HG03066 (cell line): ENCODE data around the gene ZNF219.

Experiments used
- ATAC-seq: cut with Tn5 transposase; IDR thresholded peaks from one replicate; pipeline ENCODE4 v1.9.1; 2021; ENCODE audit warnings: low read depth; ENCODE audit not compliant: unreplicated experiment

ZNF219 gene

DNA sequence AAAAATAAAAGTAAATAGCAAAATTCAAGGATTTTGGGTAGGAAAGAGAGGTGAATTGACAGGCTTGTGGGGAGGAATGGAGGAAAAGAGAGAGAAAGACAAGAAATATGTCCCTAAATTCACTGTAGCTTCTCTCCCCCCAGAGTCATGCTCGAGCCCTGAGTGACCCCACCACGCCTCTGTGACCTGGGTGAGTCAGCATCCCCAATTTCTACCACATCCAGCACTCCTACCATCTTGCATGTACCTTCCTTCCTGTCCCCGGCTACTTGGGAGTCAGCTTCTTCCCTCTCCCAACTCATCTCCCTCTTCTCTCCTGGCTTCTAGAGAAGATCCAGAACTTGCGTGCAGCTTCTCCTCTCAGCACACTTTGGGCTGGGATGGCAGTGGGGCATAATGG is 9.8 kb downstream of the ZNF219 start:
- ATAC-seq, result no peak

DNA sequence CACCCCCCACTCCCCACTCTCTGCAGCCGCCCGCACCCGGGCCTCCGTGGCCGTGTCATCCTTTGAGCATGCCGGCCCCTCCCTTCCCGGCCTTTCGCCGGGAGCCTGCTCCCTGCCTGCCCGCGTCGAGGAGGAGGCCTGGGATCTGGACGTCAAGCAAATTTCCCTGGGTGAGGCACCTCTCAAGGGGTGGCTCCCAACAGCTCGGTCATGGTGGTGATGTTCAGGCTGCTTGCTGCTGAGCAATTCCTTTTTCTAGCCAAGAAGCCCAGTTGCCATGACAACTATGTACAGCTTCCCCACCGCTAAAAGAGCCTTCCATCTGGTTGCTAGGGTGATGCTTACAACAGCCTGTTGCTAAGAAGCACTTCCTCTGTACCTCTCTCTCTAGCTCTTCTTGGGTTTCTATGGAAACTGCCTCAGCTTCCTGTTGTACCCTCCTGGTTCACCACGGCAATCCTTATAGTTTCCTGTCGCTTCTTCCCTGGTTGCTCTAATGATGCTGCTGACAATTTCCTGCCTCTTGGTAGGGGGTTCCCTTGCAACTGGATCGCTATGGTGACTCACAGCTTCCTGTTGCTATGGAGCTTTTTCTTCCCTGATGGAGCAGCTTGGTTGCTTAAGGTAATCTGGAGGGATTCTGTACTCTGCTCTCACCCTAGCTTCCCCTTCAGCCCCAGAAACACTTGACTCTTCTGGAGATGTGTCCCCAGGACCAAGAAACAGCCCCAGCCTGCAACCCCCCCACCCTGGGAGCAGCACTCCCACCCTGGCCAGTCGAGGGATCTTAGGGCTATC is 11.0 kb downstream of the ZNF219 start:
- no peak for ATAC-seq

DNA sequence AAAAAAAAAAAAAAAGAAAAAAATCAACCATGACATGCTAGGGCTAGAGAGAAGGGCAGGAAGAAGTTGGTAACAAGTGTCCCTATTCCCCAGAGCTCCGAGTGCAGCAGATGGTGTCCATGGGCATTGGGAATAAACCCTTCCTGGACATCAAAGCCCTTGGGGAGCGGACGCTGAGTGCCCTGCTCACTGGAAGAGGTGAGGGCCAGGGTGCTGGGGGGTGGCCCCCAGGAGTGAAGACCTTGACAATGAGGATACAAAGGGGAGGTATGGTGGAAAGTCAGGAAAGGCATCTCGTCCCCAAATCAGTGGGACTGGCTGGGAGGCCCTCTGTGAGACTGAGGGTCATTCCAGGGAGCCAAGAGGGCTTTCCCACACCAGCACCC is 11.6 kb downstream of the ZNF219 start:
- ATAC-seq, result no peak

DNA sequence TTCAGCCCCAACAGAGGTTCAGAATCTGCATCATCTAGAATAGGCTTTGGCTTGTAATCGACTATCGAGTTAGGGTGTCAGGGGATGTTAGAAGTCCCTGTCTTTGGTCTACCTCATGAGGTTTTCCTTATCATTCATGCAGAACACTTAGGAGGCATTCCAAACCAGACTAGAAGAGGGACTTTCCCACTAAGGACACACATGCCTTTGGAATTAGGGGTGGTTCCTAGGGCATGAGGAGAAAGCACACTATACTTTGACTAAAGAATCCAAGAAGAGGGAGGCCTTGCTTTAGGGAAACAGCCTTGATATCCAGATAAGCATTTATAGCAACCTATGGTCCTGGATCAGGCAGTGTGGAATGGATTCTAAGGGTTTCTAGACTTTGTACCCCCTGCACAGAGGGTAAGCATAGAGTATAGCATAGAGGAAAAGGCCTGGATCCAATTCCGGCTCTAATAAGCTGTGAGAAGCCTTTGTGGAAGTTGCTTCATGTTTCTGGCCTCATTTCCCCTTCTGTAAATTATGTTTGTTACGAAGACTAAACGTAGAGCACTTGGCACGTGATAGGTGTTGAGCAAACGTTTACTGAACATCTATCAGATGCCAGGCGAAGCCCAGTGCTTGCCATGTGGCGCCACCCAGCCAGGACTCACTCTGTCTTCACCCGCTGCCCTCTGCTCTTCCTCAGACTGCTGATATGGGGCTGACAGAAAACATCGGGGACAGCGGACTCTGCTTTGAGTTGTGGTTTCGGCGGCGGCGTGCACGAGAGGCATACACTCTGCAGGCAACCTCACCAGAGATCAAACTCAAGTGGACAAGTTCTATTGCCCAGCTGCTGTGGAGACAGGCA is 13.2 kb downstream of the ZNF219 start:
- no peak for ATAC-seq

DNA sequence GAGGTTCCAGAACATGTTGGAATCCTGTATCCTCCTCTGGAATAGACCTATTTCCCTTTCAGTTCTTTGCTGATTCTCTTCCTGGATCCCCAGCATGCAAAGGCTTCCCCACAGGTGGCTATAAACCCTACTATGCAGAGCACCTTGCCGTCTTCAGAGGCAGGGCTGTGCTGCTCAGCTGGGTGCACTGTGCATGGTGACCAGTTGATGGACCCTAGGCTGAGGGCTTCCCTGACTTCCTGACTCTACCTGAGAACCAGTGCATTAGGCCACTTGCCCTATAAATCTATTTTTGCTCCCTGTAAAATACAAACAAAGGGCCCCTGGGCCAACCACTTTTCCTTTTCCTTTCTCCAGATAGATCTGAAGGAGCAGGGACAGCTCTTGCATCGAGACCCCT is 14.1 kb downstream of the ZNF219 start:
- no peak for ATAC-seq

DNA sequence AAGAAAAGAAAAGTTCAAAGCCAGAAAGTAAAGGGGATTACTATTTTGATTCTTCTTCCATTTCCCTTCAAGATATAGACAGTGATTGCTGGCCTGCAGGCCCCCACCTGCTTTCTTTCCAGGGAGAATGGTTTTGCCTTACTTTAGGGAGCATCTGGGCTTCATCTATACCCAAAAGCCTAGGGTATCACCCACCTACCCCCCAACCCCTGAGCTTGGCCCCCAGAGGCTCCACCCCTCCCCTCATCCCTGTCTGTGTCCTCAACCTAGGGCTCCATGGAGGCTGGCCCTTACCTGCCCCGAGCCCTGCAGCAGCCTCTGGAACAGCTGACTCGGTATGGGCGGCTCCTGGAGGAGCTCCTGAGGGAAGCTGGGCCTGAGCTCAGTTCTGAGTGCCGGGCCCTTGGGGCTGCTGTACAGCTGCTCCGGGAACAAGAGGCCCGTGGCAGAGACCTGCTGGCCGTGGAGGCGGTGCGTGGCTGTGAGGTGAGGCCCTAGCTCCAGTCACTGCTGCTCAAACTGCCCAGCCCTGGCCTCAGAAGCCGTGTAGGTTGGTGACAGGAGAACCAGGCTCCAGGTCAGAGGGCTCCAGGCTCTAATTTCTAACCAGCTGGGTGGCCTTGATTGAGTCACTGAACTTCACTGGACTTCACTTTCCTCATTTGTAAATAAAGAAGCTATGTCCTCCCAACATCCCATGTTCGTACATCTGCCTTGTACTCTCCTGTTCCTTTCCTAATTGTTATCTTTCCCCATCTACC is 14.7 kb downstream of the ZNF219 start:
- no peak for ATAC-seq

DNA sequence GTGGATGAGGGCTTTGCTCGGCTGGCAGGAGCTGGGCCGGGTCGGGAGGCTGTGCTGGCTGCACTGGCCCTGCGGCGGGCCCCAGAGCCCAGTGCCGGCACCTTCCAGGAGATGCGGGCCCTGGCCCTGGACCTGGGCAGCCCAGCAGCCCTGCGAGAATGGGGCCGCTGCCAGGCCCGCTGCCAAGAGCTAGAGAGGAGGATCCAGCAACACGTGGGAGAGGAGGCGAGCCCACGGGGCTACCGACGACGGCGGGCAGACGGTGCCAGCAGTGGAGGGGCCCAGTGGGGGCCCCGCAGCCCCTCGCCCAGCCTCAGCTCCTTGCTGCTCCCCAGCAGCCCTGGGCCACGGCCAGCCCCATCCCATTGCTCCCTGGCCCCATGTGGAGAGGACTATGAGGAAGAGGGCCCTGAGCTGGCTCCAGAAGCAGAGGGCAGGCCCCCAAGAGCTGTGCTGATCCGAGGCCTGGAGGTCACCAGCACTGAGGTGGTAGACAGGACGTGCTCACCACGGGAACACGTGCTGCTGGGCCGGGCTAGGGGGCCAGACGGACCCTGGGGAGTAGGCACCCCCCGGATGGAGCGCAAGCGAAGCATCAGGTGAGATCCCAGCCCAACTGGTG is 16.8 kb downstream of the ZNF219 start:
- no peak for ATAC-seq

DNA sequence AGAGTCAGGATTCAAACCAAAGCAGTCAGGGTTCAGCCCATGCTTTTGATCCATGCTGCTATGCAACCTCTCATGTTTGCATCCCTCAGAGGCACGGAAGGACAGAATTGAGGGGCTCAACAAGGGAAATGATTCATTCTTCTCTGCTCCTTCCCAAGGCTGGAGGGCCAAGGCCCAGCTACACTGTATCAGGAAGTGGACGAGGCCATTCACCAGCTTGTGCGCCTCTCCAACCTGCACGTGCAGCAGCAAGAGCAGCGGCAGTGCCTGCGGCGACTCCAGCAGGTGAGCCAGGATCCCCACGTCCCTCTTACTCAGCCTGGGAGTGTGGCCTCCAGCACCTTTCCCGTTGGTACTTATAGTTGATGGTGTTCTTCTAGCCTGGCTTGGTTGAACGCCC is 19.7 kb downstream of the ZNF219 start:
- no peak for ATAC-seq

DNA sequence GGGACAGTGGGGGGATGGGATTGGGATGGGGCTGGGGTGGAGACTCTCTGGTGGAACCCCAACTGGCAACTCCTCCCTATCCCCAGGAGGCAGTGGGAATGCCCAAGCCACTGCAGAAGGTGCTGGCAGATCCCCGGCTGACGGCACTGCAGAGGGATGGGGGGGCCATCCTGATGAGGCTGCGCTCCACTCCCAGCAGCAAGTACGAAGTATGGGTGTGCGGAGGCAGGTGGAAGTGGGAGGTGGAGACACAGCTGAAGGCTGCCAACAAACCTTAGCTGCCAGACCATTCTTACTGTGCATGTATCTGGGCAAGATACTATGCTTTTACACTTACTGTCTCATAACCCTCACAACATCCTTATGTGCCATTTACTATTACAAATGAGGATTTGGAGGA is 20.2 kb downstream of the ZNF219 start:
- ATAC-seq, result no peak

DNA sequence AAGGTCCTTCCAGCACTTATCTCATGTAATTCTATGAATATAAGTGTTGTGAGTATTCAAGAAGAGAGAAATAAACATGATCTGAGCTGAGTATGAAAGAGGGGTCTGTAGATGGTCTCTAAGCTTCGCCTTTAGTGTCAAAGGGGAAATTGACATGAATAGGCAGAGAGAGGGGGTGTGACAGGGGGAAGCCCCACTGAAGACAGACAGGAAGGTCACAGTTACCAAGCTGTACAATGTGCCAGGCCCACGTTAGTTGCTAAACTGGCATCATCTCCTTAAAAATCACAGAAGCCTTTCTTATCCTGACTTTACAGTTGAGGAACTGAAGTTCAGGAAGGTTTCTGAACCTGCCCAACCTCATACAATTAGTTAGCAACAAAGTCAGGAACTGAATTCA is 20.8 kb downstream of the ZNF219 start:
- no peak for ATAC-seq

DNA sequence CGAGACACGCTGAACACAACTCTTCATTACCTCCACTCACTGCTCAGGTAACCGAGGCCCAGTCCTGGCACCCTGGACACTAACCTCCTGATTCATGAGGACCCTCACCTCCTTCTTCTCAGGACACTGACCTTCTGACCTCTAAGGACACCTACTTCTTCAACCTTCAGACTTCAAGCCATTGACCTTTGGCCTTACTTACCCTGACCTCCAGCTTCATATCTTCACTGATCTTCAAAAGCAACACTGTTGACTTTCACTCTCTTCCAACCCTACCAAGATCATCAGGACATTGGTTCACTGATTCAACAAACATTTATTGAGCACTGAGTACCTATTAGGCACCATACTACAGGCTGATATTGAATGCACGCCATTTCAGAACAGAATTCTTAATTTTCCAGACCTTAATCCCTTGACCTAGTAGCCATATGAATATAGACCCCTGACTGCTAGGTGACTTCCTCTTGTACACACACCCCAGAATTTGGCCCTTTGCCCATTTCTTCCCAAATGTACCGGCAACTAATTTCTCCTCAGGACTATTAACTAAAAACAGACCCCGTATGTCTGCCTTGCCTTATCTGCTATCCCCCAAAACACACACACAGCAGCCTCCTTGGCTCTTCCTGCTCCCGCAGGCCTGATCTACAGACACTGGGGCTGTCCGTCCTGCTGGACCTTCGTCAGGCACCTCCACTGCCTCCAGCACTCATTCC is 22.6 kb downstream of the ZNF219 start:
- ATAC-seq, result no peak

DNA sequence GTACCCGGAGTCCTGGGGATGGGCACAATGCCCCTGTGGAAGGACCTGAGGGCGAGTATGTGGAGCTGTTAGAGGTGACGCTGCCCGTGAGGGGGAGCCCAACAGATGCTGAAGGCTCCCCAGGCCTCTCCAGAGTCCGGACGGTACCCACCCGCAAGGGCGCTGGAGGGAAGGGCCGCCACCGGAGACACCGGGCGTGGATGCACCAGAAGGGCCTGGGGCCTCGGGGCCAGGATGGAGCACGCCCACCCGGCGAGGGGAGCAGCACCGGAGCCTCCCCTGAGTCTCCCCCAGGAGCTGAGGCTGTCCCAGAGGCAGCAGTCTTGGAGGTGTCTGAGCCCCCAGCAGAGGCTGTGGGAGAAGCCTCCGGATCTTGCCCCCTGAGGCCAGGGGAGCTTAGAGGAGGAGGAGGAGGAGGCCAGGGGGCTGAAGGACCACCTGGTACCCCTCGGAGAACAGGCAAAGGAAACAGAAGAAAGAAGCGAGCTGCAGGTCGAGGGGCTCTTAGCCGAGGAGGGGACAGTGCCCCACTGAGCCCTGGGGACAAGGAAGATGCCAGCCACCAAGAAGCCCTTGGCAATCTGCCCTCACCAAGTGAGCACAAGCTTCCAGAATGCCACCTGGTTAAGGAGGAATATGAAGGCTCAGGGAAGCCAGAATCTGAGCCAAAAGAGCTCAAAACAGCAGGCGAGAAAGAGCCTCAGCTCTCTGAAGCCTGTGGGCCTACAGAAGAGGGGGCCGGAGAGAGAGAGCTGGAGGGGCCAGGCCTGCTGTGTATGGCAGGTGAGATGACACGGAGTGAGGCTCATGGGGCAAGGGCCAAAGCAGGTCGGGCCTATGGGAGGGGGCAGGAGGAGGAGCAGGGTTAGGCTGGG is 23.8 kb downstream of the ZNF219 start:
- ATAC-seq, result no peak

DNA sequence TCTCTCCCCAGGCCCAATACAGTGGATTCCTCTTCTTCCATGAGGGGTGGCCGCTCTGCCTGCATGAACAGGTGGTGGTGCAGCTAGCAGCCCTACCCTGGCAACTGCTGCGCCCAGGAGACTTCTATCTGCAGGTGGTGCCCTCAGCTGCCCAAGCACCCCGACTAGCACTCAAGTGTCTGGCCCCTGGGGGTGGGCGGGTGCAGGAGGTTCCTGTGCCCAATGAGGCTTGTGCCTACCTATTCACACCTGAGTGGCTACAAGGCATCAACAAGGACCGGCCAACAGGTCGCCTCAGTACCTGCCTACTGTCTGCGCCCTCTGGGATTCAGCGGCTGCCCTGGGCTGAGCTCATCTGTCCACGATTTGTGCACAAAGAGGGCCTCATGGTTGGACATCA is 24.5 kb downstream of the ZNF219 start:
- no peak for ATAC-seq

DNA sequence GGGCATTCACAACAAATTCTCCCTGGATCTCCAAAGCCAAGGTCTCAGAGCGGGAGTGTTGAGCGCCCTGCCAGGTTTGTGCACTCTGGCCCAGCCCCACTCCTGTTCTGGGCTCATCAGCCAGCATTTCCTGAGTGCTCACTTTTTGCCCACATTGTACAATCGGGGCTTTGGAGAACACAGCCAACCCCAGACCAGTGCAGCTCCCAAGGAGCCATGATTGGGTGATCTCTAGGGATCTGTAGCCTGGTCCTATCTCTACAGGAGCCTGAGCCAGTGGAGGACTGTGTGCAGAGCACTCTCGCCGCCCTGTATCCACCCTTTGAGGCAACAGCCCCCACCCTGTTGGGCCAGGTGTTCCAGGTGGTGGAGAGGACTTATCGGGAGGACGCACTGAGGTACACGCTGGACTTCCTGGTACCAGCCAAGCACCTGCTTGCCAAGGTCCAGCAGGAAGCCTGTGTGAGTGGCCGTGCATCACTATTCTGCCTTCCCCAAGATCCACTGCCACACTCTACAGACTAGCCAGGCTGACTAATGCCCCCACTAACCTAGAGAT is 25.6 kb downstream of the ZNF219 start:
- ATAC-seq, result no peak

DNA sequence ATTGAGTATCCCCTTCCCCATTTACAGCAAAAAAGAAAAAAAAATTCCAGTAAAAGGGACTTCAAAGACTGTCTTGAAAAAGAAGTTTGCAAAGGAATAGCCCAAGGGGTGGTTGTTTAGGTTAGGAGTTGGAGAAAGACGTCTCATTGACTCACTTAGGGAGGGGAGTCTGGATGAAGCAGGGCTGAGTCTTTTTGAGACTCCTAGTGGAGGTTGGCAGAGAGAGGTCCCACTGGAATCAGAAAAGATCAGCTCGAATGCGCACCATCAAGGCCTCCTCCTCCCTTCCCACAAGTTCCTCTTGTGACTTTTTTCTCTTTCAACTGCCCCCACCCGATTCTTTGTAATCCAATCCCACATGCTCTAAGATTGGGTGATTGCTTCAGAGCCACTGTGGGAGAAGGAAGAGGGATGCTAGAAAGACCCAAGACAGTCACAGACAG is 26.4 kb downstream of the ZNF219 start:
- no peak for ATAC-seq

DNA sequence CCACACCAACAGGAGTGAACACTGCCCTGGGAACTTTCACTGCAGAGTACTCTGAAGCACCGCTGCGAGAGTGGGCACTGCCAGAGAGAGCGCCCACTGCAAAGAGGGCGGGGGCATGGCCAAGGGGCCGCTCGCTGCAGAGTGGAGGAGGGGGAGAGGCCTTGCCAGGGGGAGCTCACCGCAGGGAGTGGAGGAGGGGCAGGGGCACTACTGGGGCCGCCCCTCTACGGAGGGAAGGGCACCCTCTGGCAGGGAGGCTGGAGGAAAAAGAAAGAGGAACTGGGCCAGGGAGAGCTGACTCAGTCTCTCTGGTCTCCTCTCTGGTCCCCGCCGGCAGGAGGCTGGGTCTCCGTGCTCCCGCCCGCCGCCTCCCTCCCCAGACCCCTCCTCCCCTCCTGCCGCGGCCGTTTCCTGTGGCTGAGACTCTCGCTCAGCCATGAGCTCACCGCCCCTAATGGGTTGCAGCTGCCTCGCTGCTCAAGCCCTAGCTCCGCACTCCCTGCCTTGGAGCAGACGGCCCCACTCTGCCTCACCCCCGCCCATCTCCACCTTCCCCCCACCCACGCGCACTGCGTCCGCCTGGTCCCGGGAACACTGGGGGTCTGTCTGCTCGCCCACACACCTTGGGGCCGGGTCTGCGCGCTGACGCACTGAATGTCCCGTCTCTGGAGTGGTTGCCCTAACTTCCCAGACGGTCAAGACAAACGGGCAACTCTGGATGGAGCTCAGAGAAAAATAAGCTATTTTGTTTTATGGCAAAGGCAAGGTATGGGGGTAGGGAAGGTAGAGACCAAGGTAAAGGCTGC is 27.0 kb downstream of the ZNF219 start:
- ATAC-seq, result peak; percentile 64

DNA sequence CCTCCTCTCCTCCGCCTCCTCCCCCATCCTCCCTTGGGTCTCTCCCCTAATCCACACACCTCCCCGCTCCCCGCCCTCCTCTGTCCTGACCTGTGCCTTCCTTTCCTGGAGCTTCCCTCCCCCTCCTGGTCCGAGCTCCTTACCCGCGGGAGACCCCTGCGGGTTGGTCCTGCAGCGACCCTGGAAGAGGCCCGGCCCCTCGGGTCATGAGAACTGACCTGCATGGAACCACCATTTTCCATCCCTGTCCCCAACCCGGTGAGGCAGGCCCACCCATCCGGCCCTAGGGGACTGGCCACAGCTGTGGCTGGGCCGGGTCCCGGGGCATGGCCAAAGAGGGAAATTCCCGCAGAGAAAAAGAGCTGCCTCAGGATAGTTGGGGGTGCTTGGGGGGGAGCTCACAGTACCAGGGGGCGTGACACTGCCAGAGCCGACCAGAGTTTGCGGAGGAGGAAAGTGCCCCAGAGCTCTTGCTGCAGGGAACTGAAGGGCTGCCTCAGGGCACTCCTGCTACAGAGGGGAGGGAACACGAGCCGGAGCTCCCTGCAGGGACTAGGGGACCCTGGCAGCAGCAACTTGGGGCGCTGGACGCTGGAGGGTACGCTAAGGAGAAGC is 27.7 kb downstream of the ZNF219 start:
- ATAC-seq, result peak; percentile 9
